GM21381 (cell line): ENCODE measurements around the gene HSPBP1.

Experiments used
- ATAC-seq: cut with Tn5 transposase; IDR thresholded peaks from one replicate; pipeline ENCODE4 v1.9.1; 2021; ENCODE audit warnings: mild to moderate bottlenecking, moderate library complexity; ENCODE audit not compliant: unreplicated experiment

The HSPBP1 gene

GRCh38 chr19:55276720-55277430 is 3.0 kb downstream of the HSPBP1 start:
- ATAC-seq: peak; percentile 1

DNA sequence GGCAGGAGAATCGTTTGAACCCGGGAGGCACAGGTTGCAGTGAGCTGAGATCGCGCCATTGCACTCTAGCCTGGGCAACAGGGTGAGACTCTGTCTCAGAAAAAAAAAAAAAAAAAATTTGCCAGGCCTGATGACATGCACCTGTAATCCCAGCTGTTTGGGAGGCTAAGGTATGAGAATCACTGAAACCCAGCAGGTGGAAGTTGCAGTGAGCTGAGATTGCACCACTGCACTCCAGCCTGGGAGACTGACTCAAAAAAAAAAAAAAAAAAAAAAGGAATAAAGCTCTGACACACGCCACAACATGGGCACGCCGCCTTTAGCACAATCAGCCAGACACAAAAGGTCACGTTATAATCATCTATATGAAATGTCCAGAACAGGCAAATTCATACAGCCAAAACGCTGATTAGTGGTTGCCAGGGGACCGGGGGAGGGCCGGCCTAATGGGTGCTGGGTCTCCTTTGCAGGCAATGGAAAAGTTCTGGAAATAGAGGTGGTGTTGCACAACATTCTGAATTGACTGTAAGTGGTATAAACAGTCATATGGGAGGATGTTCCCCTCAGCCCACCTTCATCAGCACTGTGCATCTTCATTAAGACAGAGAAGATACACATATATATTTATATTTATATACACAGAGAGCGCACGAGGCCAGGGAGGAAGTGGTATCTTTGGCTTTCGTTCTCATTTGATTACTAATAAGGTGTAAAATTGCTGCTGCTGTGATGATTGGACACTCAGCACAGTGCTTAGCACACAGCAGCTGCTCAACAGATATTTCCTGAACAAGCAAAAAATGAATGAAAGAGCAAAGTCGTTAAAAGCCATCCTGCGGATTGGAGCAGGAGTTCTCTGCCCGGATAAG is 3.8 kb downstream of the HSPBP1 start:
- peak; percentile 46 for ATAC-seq

GRCh38 chr19:55273978-55274707 is 5.8 kb downstream of the HSPBP1 start:
- ATAC-seq: no peak

GRCh38 chr19:55272142-55272541 is 7.8 kb downstream of the HSPBP1 start:
- no peak for ATAC-seq

- ATAC-seq: no peak
Measured at GRCh38 chr19:55270172-55270942, 9.6 kb downstream of the HSPBP1 start.

- no peak for ATAC-seq
Measured at GRCh38 chr19:55269299-55269698, 10.6 kb downstream of the HSPBP1 start.

- ATAC-seq: no peak
Measured at GRCh38 chr19:55266840-55267239, 13.1 kb downstream of the HSPBP1 start.

- ATAC-seq: no peak
Measured at GRCh38 chr19:55266404-55266803, 13.5 kb downstream of the HSPBP1 start.

- no peak for ATAC-seq
Measured at GRCh38 chr19:55265723-55266386, 14.1 kb downstream of the HSPBP1 start.

DNA sequence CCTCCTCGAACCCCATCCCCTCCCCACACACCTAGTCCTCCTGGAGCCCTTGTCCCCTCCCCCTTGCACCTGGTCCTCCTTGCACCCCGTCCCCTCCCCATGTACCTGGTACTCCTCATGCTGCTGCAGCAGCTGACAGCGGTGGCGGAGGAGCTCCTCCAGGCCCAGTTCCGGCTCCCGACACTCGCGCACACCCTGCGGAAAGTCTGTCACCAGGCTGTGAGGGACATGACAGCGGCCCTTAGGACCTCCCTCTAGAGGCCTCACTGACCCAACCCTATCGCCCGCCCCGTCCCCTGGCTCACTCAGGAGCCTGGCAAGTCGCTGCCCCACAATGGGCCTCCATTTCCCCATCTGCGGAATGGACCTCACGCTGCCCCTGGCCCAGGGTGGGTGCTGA is 14.7 kb downstream of the HSPBP1 start:
- ATAC-seq: no peak

DNA sequence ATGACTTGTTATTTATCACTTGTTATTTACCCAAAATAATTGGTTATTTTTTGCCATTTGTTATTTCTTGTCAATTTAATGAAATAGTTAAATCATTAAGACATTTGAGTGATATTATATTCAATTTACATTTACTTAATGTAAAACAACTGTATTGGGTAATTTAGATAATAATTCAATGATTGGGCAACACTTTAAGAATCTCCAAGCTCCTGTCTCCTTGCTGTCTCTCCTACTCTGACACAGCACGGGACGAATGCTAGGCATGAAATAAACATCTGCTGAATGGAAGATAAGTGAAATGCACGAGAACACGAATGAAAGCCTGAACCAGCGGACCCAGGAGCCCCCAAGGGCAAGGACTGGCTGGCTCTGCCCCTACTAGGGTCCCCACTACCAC is 15.4 kb downstream of the HSPBP1 start:
- ATAC-seq: no peak

DNA sequence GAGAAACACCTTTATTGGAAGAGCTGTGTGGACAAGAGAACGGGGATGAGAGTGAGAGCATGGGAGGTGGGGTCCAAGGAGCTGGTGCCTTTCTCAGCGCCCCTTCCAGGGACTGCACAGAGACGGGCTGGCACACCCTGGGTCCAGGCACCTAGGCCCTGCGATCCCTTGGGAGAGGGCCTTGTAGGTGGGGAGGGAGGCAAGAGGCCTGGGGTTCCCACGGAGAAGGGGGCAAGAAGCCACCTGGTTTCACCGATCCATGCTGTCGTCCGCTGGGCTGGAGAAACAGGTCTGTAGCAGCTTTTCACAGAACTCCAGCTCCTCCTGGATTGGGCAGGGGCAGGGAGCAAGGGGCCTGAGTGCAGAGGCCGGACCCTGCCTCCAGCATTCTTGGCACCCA is 17.6 kb downstream of the HSPBP1 start:
- ATAC-seq: no peak

DNA sequence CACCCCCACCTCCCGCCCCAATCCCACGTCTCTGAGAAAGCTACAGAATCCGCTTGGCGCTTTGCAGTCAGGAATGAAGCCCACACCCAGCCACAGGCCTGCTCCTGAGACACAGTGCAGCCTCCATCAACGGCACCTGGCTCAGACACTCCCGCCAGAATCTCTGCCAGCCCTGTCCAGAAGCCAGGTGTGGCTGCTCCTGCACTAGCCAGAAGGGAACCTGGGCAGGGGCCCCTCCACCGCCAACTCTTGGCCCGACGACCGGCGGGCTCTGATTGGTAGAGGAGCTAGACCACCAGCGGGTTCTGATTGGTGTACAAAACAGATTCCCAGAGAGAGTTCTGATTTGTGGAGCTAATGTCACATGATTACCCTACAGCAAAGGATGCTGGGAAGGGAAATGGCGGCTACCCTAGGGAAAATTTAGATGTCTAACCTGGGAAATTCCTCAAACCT is 18.2 kb downstream of the HSPBP1 start:
- ATAC-seq: no peak

GRCh38 chr19:55259540-55260210 is 20.2 kb downstream of the HSPBP1 start:
- ATAC-seq: no peak

GRCh38 chr19:55258828-55259539 is 20.9 kb downstream of the HSPBP1 start, which contains the start of gene PPP6R1:
PPP6R1 (minus strand) TSS chr19:55259017; CDS start chr19:55247103, 11,914 bp downstream.
- ATAC-seq: peak; percentile 69

GRCh38 chr19:55258476-55258827 is 21.5 kb downstream of the HSPBP1 start:
- peak; percentile 21 for ATAC-seq

- no peak for ATAC-seq
Measured at GRCh38 chr19:55257461-55258420, 22.2 kb downstream of the HSPBP1 start.
